ENCODE results near the gene MXD3.

GRCh38 chr5:177269976-177270375, 41.7 kb downstream of the MXD3 start:
- TF ChIP-seq, protein P1, sequence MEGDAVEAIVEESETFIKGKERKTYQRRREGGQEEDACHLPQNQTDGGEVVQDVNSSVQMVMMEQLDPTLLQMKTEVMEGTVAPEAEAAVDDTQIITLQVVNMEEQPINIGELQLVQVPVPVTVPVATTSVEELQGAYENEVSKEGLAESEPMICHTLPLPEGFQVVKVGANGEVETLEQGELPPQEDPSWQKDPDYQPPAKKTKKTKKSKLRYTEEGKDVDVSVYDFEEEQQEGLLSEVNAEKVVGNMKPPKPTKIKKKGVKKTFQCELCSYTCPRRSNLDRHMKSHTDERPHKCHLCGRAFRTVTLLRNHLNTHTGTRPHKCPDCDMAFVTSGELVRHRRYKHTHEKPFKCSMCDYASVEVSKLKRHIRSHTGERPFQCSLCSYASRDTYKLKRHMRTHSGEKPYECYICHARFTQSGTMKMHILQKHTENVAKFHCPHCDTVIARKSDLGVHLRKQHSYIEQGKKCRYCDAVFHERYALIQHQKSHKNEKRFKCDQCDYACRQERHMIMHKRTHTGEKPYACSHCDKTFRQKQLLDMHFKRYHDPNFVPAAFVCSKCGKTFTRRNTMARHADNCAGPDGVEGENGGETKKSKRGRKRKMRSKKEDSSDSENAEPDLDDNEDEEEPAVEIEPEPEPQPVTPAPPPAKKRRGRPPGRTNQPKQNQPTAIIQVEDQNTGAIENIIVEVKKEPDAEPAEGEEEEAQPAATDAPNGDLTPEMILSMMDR (IDR thresholded peaks at IDR 0.05; ENCODE audit: extremely low read depth in 1 of 2, insufficient read depth in 1 of 2, low read depth in 1 of 2, low read length in 2 of 2), result no peak
- TF ChIP-seq POLR2A (IDR thresholded peaks at IDR 0.05; ENCODE audit: low read depth, low read length), result no peak
- TF ChIP-seq, protein P2, sequence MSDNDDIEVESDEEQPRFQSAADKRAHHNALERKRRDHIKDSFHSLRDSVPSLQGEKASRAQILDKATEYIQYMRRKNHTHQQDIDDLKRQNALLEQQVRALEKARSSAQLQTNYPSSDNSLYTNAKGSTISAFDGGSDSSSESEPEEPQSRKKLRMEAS (IDR thresholded peaks at IDR 0.05; ENCODE audit: insufficient read depth, insufficient read length), result no peak
- no peak for TF ChIP-seq EZH2 (IDR thresholded peaks at IDR 0.05; ENCODE audit: borderline replicate concordance, low read depth, low read length, severe bottlenecking)
- TF ChIP-seq FOS (IDR thresholded peaks at IDR 0.05; ENCODE audit: borderline replicate concordance, insufficient read depth, low read length), result no peak
- TF ChIP-seq POLR2AphosphoS5 (IDR thresholded peaks at IDR 0.05; ENCODE audit: insufficient read depth, low read depth, low read length), result no peak
- TF ChIP-seq MYC (IDR thresholded peaks at IDR 0.05; ENCODE audit: low read depth, low read length), result no peak
- TF ChIP-seq GATA2 (IDR thresholded peaks at IDR 0.05; ENCODE audit: insufficient read depth, insufficient read length, low read depth, low read length), result no peak
- no peak for TF ChIP-seq JUN (IDR thresholded peaks at IDR 0.05; ENCODE audit: borderline replicate concordance, insufficient read depth, insufficient read length, low read depth)

All from endothelial cell of umbilical vein (primary cell).